Heart left ventricle (tissue), 16 donors: Measurements from ENCODE around the gene PLXNA3. TPM values are rescaled to one million over a fixed set of nuclear protein-coding genes. Genes with fewer than 3 reads are reported as not detected.

ENCODE experiments used
- ATAC-seq, 4 donors: fragments of 200-7000 bp; cut with Tn5 transposase; one replicate each; pipeline ENCODE4 v1.9.1; 2020 to 2022; ENCODE audit warnings: moderate library complexity in 4 of 4, mild to moderate bottlenecking in 3 of 4, moderate number of reproducible peaks in 1 of 4
- DNase-seq, 5 donors: peaks; one replicate each; pipeline ENCODE4 v3.0.0-alpha.2; 2020
- H3K27ac ChIP-seq, 12 donors: fragments of 200-600 bp; sonication (generic) in 4 of 12; one replicate each; pipeline versions ENCODE4 v1.5.0 to v1.8.0; 2016 to 2022; ENCODE audit warnings: mild to moderate bottlenecking in 2 of 12
- H3K27me3 ChIP-seq, 9 donors: fragments of 200-600 bp; sonication (generic) in 2 of 9; one replicate each; pipeline versions ENCODE4 v1.5.1 to v1.8.0; 2016 to 2022; ENCODE audit warnings: mild to moderate bottlenecking in 3 of 9
- H3K36me3 ChIP-seq, 9 donors: fragments of 200-600 bp; sonication (generic) in 2 of 9; one replicate each; pipeline versions ENCODE4 v1.5.0 to v1.8.0; 2018 to 2022; ENCODE audit warnings: mild to moderate bottlenecking in 2 of 9
- H3K4me1 ChIP-seq, 12 donors: fragments of 200-600 bp; sonication (generic) in 4 of 12; one replicate each; pipeline versions ENCODE4 v1.5.0 to v1.8.0; 2016 to 2022; ENCODE audit warnings: mild to moderate bottlenecking in 3 of 12
- H3K4me3 ChIP-seq, 12 donors: fragments of 200-600 bp; sonication (generic) in 4 of 12; one replicate each; pipeline versions ENCODE4 v1.5.0 to v1.8.0; 2017 to 2022; ENCODE audit warnings: mild to moderate bottlenecking in 9 of 12, moderate library complexity in 4 of 12
- H3K9me3 ChIP-seq, 12 donors: fragments of 200-600 bp; sonication (generic) in 4 of 12; one replicate each; pipeline versions ENCODE4 v1.5.0 to v1.8.0; 2016 to 2022; ENCODE audit warnings: mild to moderate bottlenecking in 1 of 12
- CTCF ChIP-seq, 12 donors: fragments of 200-600 bp; sonication (generic) in 4 of 12; IDR thresholded peaks; one replicate each; pipeline versions ENCODE4 v1.5.0 to v1.8.0; 2018 to 2022; ENCODE audit warnings: antibody characterized with exemption in 12 of 12, mild to moderate bottlenecking in 5 of 12
- POLR2A ChIP-seq, 2 donors: fragments of 450-650 bp; IDR thresholded peaks; one replicate each; pipeline ENCODE4 v1.6.1; 2017; ENCODE audit warnings: antibody characterized with exemption in 2 of 2, mild to moderate bottlenecking in 2 of 2, moderate library complexity in 2 of 2
- WGBS, 4 donors: extraction: QIAGEN DNeasy Blood & Tissue Kit in 2 of 4; methylation state at CpG; one replicate each; pipeline versions ENCODE4 v1.1.5 to v1.1.7; 2013 to 2018; 5-methylcytosine and 5-hydroxymethylcytosine counted together
- intact Hi-C, 10 donors: fragments of 100-400 bp; cut with DNase I; formaldehyde crosslinking; loops; one replicate each; pipeline versions ENCODE4 v1.11.1 to v1.14.2; 2022
- microRNA-seq, 4 donors: library from miRNA; unstranded; fragments of <30 nt; microRNA quantifications; one replicate each; pipeline versions ENCODE4 to v1.2.0, GENCODE V29; 2017 to 2020
- polyA plus RNA-seq, 2 donors: library from polyadenylated mRNA; stranded (reverse); fragments of 200-250 nt; gene quantifications; one replicate each; pipeline ENCODE4 v1.2.3, GENCODE V29; 2013
- total RNA-seq, 9 donors: library from RNA; depleted of rRNA in 2 of 9; stranded (reverse); fragments of >200 nt in 2 of 9; fragmentation: NEBNext Ultra II Directional in 3 of 9; extraction: Animal tissue kit (Norgen Biotek cat#: 25700) in 3 of 9; gene quantifications; one replicate each; pipeline versions ENCODE4 v1.1.0 to v1.2.4, GENCODE V29; 2016 to 2023
- donor health status: ischemic (EF 13 %, LVEDD 7.1; RV severe dilation, severe dysfunction).
- donor health status: healthy with polysubstance abuse.
- donor health status: DM: no; HTN: yes; CAD: no.
- donor health status: DM: no; HTN: no; CAD: no.
- donor health status: ischemic (EF 25% LVEDD 6.9; RV normal size, moderate dysfunction).
- donor health status: ischemic (EF 25% LVEDD 5.7; RV mildly dilated, moderate dysfunction).
- donor health status: healthy.
- donor health status: DM: yes; HTN: yes; CAD: no.
- donor health status: ischemic (EF 35%, LVEDD 5.7; RV mildly dilated, moderate dysfunction).
- donor health status: nonischemic (EF 11% LVEDD 7.7; RV severe dilation, severe dysfunction).
- donor health status: DM: yes; HTN: yes; CAD: no.
- donor health status: PGD.
- donor health status: ischemic (EF 29% LVEDD 5.4; RV normal size, mild dysfunction).
- donor health status: nonischemic (EF 23%, LVEDD 6.1; RV moderate dilation, normal function).

Gene PLXNA3
- total and polyA plus RNA-seq, 11 donors = 4.7 to 46.6 (median 12.6) TPM

DNA sequence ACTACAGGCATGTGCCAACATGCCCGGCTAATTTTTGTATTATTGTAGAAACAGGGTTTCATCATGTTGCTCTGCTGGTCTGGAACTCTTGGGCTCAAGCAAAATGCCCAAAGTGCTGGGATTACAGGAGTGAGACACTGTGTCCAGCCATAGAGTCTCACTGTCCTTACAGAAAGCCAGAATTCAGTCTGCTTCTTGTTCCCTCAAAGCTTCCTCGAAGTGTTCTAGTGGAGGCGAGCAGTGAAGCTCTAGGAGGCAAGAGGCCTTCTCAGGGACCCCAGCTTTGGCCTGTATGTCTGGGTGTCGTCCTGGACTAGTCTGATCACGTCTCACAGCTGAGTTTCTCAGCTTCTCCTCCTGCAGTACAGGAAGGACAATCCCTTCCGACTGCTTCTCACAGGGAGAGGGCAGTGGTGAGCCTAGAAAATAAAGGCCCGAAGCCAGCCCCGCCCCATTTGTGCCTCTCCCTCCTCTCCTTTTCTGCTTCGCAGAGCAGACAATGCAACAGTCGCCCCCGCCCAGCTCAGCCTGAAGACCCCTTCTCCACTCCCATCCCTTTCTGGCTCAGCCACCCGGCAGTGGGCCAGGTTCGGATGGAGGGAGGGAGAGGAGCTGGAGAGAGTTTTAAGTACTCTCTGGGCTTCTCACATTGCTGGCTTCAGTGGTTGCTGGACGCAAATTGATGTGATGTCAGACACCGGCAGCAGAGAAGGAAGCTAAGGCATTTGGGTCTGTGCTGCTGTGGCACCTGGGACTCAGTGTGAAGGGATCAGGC lies 69.0 kb downstream of the PLXNA3 start:
- WGBS, 4 donors = 4 to 36% (median 14%) methylated on average over 15 of the region's 15 CpGs
- intact Hi-C loops = loop anchor here in 1 of 10 donors (5.0 kb wide), 1 partner anchor 150 kb away; the partner anchor contains the start of gene EMD

More for the DNA sequence above, 69.0 kb downstream of the PLXNA3 start:
- peak overlapping the region in 11 of 12 donors; percentile 47 to 83 (median 77) for H3K27ac ChIP-seq
- H3K9me3 ChIP-seq = no peaks in the 10 kb centered on the region
- peaks cover 0 to 1% (median 0%) of the 10 kb centered on the region in 9 donors for H3K36me3 ChIP-seq
- peak in 11 of 12 donors; percentile 25 to 70 (median 56) for TF ChIP-seq CTCF (IDR thresholded peaks at IDR 0.05)
- no peak for TF ChIP-seq POLR2A (IDR thresholded peaks at IDR 0.05)
- ATAC-seq (peak; percentile 85 to 93 (median 88)), DNase-seq (peak; percentile 73 to 83 (median 81))
- H3K4me1 ChIP-seq = peaks cover 0 to 9% (median 2%) of the 10 kb centered on the region in 12 donors
- H3K4me3 ChIP-seq = peak overlapping the region in 10 of 12 donors; percentile 29 to 52 (median 38)
- peaks cover 0 to 11% (median 0%) of the 10 kb centered on the region in 9 donors for H3K27me3 ChIP-seq

Small RNAs within 50 kb of the gene (microRNA-seq; reads per million reads assigned to microRNA genes)
- 0 to 4.6 (median 0.41) reads per million in 4 donors for gene MIR6858

Other genes starting within 250 kb of the PLXNA3 start
- gene OPN1MW2, start 238.5 kb upstream of the PLXNA3 start, total RNA-seq = not detected
- not detected for gene OPN1MW2, start 238.5 kb upstream of the PLXNA3 start, polyA plus RNA-seq
- not detected for gene OPN1MW3, start 200.7 kb upstream of the PLXNA3 start, total RNA-seq
- not detected for gene OPN1MW3, start 200.7 kb upstream of the PLXNA3 start, polyA plus RNA-seq
- not detected for gene TEX28, start 163.2 kb upstream of the PLXNA3 start, total RNA-seq
- gene TEX28, start 163.2 kb upstream of the PLXNA3 start, polyA plus RNA-seq = not detected
- 10 to 100 TPM in 2 of 9 donors, 1 to 10 TPM in 7; 2.0 to 13.4 (median 7.7) TPM for gene TKTL1, start 162.5 kb upstream of the PLXNA3 start, total RNA-seq
- 10 to 100 TPM in 1 of 2 donors, 1 to 10 TPM in 1; 2.9 to 10.2 TPM for gene TKTL1, start 162.5 kb upstream of the PLXNA3 start, polyA plus RNA-seq
- gene FLNA, start 83.6 kb upstream of the PLXNA3 start, total RNA-seq = 100 to 1,000 TPM; 155 to 465 (median 234) TPM
- 100 to 1,000 TPM; 226 to 274 TPM for gene FLNA, start 83.6 kb upstream of the PLXNA3 start, polyA plus RNA-seq
- gene EMD, start 79.0 kb upstream of the PLXNA3 start, total RNA-seq = 10 to 100 TPM; 37.6 to 76.8 (median 52.8) TPM
- gene EMD, start 79.0 kb upstream of the PLXNA3 start, polyA plus RNA-seq = 100 to 1,000 TPM in 1 of 2 donors, 10 to 100 TPM in 1; 71.9 to 152 TPM
- 1,000 to 10,000 TPM; 1,381 to 3,072 (median 2,052) TPM for gene RPL10, start 59.9 kb upstream of the PLXNA3 start, total RNA-seq
- 1,000 to 10,000 TPM; 2,362 to 5,995 TPM for gene RPL10, start 59.9 kb upstream of the PLXNA3 start, polyA plus RNA-seq
- 100 to 1,000 TPM in 2 of 9 donors, 10 to 100 TPM in 7; 26.7 to 117 (median 43.8) TPM for gene DNASE1L1, start 49.0 kb upstream of the PLXNA3 start, total RNA-seq
- gene DNASE1L1, start 49.0 kb upstream of the PLXNA3 start, polyA plus RNA-seq = 10 to 100 TPM; 27.7 to 57.1 TPM
- 10 to 100 TPM; 29.1 to 38.6 (median 34.5) TPM for gene TAFAZZIN, start 46.7 kb upstream of the PLXNA3 start, total RNA-seq
- gene TAFAZZIN, start 46.7 kb upstream of the PLXNA3 start, polyA plus RNA-seq = 10 to 100 TPM; 27.2 to 51.1 TPM
- 100 to 1,000 TPM in 2 of 9 donors, 10 to 100 TPM in 7; 67.7 to 127 (median 84.2) TPM for gene ATP6AP1, start 29.6 kb upstream of the PLXNA3 start, total RNA-seq
- 100 to 1,000 TPM in 1 of 2 donors, 10 to 100 TPM in 1; 33.8 to 111 TPM for gene ATP6AP1, start 29.6 kb upstream of the PLXNA3 start, polyA plus RNA-seq
- 100 to 1,000 TPM in 2 of 9 donors, 10 to 100 TPM in 7; 73.6 to 105 (median 92.2) TPM for gene GDI1, start 21.1 kb upstream of the PLXNA3 start, total RNA-seq
- 100 to 1,000 TPM in 1 of 2 donors, 10 to 100 TPM in 1; 77.1 to 152 TPM for gene GDI1, start 21.1 kb upstream of the PLXNA3 start, polyA plus RNA-seq
- gene FAM50A, start 14.1 kb upstream of the PLXNA3 start, total RNA-seq = 10 to 100 TPM; 27.7 to 65.1 (median 41.2) TPM
- gene FAM50A, start 14.1 kb upstream of the PLXNA3 start, polyA plus RNA-seq = 100 to 1,000 TPM; 118 to 119 TPM
- 10 to 100 TPM; 16.2 to 23.6 (median 18.9) TPM for gene LAGE3, start 21.0 kb downstream of the PLXNA3 start, total RNA-seq
- gene LAGE3, start 21.0 kb downstream of the PLXNA3 start, polyA plus RNA-seq = 10 to 100 TPM; 15.1 to 26.8 TPM
- gene UBL4A, start 28.3 kb downstream of the PLXNA3 start, total RNA-seq = 10 to 100 TPM; 40.6 to 92.8 (median 53.7) TPM
- gene UBL4A, start 28.3 kb downstream of the PLXNA3 start, polyA plus RNA-seq = 10 to 100 TPM; 34.6 to 72.8 TPM
- gene SLC10A3, start 32.3 kb downstream of the PLXNA3 start, total RNA-seq = 10 to 100 TPM in 8 of 9 donors, 1 to 10 TPM in 1; 8.3 to 33.3 (median 15.5) TPM
- gene SLC10A3, start 32.3 kb downstream of the PLXNA3 start, polyA plus RNA-seq = 10 to 100 TPM; 12.2 to 50.6 TPM
- 10 to 100 TPM; 36.2 to 82.6 (median 48.6) TPM for gene FAM3A, start 58.0 kb downstream of the PLXNA3 start, total RNA-seq
- gene FAM3A, start 58.0 kb downstream of the PLXNA3 start, polyA plus RNA-seq = 10 to 100 TPM; 66.1 to 72.2 TPM
- gene G6PD, start 88.6 kb downstream of the PLXNA3 start, total RNA-seq = 10 to 100 TPM in 5 of 9 donors, 1 to 10 TPM in 4; 7.2 to 41.3 (median 11.2) TPM
- gene G6PD, start 88.6 kb downstream of the PLXNA3 start, polyA plus RNA-seq = 10 to 100 TPM in 1 of 2 donors, 1 to 10 TPM in 1; 5.9 to 20.5 TPM
- 10 to 100 TPM in 8 of 9 donors, 1 to 10 TPM in 1; 7.1 to 25.4 (median 15.3) TPM for gene IKBKG, start 89.3 kb downstream of the PLXNA3 start, total RNA-seq
- 10 to 100 TPM; 13.0 to 29.4 TPM for gene IKBKG, start 89.3 kb downstream of the PLXNA3 start, polyA plus RNA-seq
- gene CTAG1A, start 126.9 kb downstream of the PLXNA3 start, total RNA-seq = not detected
- gene CTAG1A, start 126.9 kb downstream of the PLXNA3 start, polyA plus RNA-seq = not detected
- gene CTAG1B, start 161.0 kb downstream of the PLXNA3 start, total RNA-seq = not detected
- not detected for gene CTAG1B, start 161.0 kb downstream of the PLXNA3 start, polyA plus RNA-seq
- under 1 TPM in 1 of 9 donors, not detected in 8; 0.61 TPM for gene CTAG2, start 195.3 kb downstream of the PLXNA3 start, total RNA-seq
- gene CTAG2, start 195.3 kb downstream of the PLXNA3 start, polyA plus RNA-seq = not detected